DMS53 treated with DMSO at 0.1 percent for 48 hours (cell line): Measurements from ENCODE around the gene D2HGDH.
"Not testable (repeated sequence)": the region's sequence is repeated elsewhere in the genome, so short reads cannot be mapped to it uniquely, and the experiment has no call there.

Experiments used
- DNase-seq: peaks from one replicate; lab custom pipeline; 2025; ENCODE audit not compliant: unreplicated experiment; lab: John Stamatoyannopoulos, UW

D2HGDH gene

DNA sequence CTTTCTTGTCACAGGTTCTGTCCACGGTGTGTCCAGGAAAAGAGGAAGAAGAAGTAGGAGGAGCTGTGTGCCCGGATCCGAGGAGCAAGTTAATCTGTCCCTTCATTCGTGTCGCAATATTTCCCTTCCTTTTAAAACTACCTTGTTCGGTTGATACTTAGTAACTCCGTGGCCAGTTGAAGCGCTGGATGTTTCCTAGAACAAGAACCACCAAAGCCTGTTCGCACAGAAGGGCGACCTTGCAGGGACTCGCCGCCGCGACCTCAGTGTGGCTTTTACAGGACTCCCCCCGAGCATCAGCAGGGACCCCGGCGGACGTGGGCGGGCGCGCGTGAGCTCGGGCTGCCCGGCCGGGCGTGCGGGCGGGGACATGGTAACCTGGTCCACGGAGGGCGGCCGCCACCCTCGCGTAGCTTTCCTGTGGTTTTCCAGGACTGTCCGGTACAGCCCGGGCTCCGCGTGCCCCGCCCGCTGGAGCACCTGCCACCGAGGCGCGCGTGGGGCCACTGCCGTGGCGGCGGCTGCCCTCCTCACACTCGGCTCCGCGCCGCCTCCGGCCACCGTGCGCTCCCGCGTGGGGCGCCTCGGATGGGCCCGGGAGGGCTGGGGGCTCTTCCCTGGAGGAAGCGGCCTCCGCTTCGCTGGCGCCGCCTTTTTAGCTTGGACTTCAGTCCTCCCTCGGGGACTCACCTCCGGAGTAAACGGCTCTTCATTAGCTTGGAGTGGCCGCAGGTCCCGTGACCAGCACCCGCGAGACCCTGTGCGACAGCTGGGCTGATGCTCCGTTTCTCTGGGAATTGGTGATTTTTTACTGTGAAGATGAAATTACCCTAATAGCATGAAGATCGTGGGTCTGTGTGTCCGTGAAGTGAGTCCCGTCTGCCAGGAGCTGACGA, 9.2 kb upstream of the D2HGDH start:
- no peak for DNase-seq

DNA sequence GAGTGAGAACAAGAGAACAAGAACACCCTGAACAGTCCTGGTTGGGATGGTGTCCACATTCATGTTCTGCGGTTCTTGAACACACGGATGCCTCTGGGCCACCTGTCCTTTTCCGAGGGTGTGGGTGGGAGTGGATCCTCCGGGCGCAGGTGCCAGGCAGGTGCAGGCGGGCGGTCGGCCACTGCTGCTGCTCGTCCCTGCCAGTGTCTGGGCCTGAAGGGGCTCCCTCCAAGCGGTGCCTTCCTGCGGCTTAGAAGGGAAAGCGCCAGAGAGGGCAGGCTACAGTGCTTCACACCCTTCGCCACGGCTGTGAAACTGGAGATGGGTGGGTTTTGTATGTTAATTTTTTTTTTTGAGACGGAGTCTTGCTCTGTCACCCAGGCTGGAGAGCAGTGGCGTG, 8.0 kb upstream of the D2HGDH start:
- no peak for DNase-seq

DNA sequence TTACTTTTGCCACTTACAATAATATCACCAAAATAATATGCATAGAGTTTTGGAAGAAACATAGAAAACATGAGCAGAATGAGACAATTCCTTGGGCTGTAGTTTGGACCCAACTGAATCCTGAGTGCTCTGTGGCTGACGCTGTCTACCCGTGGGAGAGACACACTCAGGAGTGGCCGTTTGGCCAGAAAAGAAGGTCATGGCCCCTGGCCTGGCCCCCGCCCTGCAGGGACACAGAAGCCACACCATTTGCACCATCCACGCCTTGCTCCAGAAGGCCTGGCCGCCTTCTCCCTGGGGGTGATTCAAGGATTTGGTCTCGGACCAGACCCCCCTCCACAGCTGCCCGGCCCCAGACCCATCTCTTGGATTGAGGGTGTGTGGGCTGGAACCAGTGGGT, 6.4 kb upstream of the D2HGDH start:
- no peak for DNase-seq

DNA sequence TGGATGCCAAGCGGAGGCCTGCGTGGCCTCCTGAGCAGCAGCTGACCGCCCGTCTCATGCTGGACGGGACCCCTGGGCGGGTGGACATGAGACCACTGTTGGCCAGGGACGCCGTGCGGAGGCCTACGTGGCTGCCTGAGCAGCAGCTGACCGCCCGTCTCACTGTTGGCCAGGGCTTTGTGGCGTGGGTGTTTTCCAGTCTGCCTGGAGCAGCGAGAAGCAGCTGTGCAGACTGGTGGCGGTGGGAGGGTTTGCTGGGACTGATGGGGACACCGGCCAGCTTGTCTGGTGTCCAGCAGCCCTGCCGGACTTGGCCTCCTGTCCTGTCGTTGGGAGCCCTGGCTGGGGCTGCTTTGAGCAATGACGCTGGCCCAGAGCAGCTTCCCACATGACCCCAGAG, 5.8 kb upstream of the D2HGDH start:
- DNase-seq, result no peak

DNA sequence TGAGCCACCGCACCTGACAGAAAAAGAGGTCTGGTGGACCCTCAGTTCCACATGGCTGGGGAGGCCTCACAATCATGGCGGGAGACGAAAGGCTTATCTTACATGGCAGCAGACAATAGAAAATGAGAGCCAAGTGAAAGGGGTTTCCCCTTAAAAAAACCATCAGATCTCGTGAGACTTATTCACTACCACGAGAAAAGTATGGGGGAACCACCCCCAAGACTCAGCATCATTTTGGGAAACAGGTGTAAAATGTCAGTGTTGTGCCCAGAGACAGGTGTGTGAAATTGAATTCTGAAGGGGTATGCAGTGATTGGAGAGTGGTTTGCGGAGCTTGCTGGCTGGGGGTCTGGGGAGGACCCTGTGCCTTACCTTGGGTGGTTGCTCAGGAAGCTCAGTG, 4.6 kb upstream of the D2HGDH start:
- no peak for DNase-seq

DNA sequence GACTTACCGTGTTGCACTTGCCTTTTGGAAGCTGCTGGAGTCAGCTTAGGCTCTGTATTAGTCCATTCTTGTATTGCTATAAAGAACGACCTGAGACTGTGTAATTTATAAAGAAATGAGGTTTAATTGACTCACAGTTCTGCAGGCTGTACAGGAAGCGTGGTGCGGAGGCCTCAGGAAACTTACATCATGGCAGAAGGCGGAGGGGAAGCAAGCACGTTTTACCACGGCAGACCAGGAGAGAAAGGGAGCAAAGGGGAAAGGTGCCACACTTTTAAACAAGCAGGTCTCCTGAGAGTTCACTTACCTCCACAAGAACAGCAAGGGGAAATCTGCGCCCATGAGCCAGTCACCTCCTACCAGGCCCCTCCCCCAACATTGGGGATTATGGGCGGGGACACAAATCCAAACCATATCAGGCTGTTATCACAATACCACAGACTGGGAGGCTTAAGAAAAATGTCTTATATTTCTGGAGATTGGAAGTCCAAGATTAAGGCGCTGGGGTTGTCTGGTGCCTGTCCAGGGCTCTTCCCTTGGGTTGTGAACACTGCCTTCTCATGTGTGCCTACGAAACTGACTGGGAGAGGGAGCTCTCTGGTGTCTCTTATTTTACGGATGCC, 3.6 kb upstream of the D2HGDH start:
- no peak for DNase-seq

DNA sequence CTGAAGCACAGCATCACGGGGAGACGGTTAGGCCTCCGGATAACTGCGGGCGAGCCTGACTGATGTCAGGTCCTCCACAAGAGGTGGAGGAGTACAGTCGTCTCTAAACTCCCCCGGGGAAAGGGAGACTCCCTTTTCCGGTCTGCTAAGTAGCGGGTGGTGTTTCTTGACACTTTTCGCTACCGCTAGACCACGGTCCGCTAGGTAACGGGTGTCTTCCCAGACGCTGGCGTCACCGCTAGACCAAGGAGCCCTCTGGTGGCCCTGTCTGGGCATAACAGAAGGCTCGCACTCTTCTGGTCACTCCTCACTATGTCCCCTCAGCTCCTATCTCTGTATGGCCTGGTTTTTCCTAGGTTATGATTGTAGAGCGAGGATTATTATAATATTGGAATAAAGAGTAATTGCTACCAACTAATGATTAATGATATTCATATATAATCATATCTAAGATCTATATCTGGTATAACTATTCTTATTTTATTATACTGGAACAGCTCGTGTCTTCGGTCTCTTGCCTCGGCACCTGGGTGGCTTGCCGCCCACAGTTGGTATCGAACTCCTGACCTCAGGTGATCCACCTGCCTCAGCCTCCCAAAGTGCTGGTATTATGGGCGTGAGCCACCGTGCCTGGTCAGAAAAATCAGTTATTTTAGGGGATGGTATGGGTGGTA, 1.8 kb upstream of the D2HGDH start:
- not testable (repeated sequence) for DNase-seq

DNA sequence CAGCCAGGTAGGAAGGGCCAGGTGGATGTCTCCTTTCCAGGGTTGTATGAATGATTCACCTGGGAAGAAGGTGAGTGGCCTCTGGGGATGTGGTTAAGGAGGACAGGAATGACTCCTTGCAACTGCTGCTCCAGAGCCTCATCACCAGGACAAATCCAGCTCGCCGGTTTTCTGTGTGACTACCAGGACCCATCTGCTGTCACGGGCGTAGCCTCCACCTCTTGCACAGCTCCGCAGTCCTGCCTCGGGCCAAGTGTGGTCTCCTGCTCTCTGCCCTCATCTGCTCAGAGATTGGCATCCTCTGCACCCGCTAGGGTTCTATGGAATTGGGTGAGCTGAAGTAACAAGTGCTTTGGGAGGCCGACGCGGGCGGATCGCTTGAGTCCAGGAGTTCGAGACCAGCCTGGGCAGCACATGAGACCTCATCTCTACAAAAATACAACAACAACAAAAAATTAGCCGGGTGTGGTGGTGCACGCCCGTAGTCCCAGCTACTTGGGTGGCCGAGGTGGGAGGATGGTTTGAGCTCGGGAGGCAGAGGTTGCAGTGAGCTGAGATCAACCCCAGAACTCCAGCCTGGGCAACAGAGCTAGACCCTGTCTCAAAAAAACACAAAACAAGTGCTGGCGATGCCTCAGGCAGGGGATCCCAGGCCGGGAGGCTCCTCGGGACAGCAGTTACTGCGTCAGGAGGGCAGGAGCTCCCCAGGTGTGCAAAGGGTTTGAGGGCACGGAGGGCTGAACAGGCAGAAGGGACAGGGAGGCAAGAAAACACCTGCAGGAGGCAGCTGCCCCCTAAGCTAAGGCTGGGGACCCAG, 831 bp upstream of the D2HGDH start:
- no peak for DNase-seq

DNA sequence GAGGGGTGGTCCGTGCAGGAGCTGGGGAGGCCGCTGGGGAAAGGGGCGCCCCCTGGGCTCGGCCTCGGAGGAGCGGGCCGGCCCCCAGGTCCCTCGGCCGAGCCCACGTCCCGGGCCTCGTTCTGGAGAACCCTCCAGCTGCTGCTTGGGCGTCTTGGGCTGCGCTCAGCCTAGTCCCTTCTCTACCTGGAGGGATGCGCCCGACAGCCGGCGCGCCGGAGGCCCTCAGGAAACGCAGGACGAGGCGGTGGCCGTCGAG, 293 bp upstream of the D2HGDH start:
- no peak for DNase-seq

DNA sequence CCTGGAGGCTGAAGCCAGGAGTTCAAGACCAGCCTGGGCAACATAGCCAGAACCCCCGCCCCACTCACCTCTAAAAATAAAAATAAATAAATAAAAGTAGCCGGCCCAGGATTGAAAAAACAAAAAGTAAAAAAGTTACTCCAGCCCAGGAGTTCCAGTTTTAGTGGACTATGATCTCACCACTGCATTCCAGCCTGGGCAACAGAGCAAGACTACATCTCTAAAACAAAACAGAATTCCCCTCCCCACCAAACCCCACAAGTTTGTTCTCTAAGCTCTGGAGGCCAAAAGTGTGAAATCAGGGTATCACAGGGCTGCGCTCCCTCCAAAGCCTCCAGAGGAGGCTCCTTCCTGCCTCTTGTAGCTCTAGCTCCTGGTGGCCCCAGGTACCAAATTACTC, 1.7 kb downstream of the D2HGDH start:
- no peak for DNase-seq

DNA sequence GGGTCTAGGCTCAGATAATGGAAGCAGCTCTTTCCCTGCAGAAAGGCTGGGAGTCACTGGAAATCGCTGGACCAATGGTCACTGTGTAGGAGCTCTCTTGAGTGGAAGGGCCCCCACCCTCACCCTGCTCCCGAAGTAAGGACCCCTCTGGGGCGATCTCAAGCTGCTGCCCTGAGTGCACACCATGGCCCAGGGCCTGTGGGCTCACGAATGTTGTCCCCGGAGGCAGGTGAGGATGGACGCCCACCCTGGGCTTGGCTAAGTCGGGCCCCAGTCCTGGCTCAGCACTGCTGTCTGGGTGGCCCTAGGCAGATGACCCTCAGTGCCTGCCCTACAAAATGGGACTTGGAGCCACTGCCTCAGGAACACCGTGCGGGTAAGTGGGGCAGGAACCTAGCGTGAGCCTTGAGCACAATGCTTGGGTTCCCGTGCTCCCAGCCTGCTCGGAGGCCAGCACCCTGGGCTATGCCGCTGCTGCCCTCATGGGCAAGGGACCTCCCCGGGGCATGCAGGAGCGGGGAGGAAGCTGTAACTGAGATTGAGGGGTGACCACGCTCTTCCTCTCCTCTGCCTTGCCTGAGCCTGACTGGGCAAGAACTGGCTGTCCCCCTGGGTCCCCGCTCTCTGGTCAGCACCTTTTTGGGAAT, 3.7 kb downstream of the D2HGDH start:
- DNase-seq, result no peak

DNA sequence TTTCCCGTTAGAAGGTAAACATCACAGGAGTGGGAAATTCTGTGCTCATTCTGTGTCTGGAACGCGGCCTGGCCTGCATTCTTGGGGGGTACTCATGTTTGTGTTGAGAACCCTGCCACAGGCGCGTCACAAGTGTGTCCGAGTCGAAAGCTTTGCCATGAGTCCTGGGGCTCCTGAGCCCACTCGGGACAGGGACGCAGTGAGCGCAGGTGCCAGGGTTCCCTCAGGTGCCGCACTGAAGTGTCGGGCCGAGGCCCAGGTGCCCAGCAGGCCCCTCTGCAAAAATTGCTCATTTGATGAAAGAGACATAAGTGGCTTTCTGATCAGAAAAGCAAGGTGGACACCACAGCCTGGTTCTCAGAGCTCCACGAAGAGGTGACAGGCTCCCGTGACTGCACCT, 4.7 kb downstream of the D2HGDH start:
- DNase-seq, result no peak

DNA sequence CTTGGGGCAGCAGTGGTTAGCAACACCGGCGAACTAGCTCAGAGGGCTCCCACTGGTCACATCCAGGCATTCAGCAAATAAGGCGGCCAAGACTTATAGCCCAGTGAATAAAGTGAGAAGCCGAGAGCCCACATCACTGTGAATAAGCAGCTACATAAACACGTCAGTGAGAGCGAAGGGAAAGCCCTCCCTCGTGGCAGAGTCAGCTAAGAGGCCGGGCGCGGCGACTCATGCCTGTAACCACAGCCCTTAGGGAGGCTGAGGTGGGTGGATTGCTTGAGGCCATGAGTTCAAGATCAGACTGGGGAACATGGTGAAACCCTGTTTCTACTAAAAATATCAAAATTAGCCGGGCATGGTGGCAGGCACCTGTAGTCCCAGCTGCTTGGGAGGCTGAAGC, 5.2 kb downstream of the D2HGDH start:
- no peak for DNase-seq

DNA sequence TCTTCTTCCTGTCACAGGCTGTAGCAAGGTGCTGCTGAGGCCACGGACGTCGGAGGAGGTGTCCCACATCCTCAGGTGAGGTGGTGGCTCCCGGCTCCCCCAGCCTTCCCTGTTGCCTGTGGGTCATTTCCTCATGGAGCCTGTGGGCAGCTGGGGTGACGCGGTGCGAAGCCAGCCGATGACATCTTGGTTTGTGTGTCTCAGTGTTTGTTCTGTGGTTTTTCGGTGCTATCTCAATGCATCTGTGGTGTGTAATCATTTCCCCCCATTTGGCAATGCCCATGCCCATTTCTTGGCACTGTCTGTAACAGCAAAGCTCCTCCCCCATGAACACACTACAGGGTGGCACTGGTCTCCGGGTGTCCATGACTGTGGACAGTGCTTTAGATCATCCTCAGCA, 6.6 kb downstream of the D2HGDH start:
- no peak for DNase-seq

DNA sequence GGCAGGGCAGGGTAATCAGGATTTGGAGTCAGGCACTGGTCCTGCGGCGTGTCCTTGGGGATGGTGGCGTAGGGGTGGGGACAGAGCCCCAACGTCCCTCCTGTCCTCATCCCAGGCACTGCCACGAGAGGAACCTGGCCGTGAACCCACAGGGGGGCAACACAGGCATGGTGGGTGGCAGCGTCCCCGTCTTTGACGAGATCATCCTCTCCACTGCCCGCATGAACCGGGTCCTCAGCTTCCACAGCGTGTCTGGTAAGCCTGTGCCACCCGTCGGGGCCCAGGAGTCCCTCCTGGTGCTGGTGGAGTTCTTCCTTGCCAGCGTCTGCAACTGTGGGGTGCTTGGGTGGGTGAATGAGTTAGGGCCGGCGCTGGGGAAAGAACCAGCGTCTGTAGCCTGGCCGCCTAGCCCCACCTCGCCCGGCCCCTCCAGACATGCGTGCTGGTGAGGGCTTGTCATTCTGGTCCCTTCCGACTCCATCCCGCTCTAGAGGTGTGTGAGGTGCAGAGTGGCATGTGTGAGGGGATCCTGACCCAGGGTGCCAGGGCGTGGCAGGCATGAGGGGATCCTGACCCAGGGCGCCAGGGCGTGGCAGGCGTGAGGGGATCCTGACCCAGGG, 8.0 kb downstream of the D2HGDH start:
- DNase-seq, result no peak

DNA sequence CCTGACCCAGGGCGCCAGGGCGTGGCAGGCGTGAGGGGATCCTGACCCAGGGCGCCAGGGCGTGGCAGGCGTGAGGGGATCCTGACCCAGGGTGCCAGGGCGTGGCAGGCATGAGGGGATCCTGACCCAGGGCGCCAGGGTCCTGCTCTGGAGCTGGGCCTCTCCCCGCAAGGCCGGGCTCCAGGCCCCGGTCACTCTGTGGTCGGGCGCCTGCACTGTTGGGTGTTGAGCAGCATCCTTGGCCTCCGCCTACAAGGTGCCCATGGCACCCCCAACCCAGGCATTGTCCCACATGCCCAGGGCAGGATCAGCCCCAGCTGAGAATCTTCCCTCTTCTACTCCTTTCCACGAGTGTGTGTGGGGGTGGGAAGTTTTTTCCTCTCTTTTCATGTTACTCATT, 8.6 kb downstream of the D2HGDH start:
- not testable (repeated sequence) for DNase-seq

DNA sequence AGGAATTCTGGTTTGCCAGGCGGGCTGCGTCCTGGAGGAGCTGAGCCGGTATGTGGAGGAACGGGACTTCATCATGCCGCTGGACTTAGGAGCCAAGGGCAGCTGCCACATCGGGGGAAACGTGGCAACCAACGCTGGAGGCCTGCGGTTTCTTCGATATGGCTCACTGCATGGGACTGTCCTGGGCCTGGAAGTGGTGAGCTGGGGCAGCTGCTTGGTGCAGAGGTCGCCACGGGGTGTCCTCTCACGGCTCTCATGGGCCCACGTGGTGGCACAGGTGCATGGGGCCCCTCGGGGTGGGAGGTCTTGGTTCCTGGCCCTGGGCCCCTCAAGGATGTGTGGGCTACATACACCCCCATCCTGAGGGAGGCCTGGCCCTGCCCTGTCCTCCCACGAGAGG, 9.2 kb downstream of the D2HGDH start:
- no peak for DNase-seq

DNA sequence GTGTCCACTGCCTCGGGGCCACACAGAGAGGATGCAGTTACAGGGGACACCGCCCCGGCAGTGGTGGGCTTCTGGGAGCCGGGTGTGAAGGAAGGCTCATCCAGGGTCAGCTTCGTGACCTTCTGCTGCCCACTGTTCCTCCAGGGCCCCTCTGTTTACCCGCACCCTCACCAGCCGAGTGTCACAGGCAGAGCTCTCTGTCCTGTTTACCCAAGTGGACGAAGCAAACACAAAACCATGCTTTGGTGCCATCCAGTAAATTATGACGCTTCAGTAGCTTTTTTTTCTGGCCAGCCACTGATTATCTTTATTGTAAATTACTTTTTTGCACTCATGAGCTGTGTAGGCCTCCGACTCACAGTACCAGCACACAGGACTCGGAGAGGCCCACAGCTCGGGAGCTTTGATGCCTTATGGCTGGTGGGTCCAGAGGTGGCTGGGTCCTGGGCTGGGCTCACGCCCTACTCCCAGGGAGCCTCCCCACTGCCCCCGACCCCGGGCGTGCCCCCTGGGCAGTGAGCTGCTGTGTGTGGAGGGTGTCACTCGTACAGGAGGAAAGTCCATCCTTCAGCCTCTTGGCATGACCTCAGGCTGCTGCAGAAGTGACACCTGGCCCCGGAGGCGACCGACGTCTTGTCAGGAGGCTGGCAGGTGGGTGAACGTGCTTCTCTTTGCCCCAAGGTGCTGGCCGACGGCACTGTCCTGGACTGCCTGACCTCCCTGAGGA, 9.8 kb downstream of the D2HGDH start:
- no peak for DNase-seq

DNA sequence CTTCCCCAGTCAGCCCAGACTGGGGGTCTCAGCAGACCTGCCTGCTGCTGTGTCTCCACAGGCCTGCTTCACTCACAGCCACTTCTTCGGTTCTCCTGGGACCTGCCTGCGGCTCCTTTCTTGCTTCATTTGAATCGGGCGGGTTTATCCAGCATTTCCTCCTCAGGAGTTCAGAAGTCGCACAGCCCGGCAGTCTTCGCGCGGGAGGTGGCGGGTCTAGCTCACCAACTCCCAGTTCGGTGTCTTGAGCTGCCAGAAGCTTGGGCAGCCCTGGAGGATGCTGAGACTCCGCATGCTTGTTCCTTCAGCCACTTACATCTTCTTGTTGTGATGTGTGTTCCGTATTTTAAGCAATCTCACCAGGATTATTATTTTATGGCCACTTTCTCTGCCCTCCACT, 10.8 kb downstream of the D2HGDH start:
- no peak for DNase-seq

DNA sequence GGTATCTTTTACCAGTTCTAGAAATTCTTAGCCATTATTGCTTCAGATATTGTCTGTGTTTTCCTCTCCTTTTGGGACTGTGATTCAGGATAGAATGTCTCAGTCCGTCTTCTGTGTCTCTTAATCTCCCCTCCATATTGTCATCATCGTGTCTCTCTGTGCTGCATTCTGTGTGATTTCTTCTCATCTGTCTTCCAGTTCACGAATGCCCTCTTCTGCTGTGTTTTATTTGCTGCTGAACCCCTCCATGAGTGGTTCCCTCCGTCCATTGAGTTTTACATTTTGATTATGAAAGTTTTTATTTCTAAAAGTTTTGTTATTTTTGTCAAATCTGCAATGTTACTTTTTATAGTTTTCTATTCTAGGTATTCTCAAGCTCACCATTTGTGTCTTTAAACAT, 11.7 kb downstream of the D2HGDH start:
- no peak for DNase-seq
